Right renal pelvis (tissue), 4 donors: ENCODE data around the gene EXT2. TPM values are rescaled to one million over a fixed set of nuclear protein-coding genes. Genes with fewer than 3 reads are reported as not detected.

Experiments
- DNase-seq, 4 donors: peaks; one replicate each; pipeline ENCODE4 v3.0.0-alpha.2; 2013; ENCODE audit warnings: low read depth in 4 of 4, low spot score in 3 of 4, missing footprints in 1 of 4
- polyA plus RNA-seq, 4 donors: library from polyadenylated mRNA; unstranded; fragments of 120-200 nt; gene quantifications; one replicate each; pipeline ENCODE4 v1.2.1, GENCODE V29; 2013; ENCODE audit not compliant: insufficient read length in 4 of 4

EXT2 gene
- polyA plus RNA-seq, 4 donors: 71.2 to 78.2 (median 74.4) TPM

GRCh38 chr11:44128729-44129128, 33.3 kb downstream of the EXT2 start:
- DNase-seq: no peak

GRCh38 chr11:44130751-44131150, 35.3 kb downstream of the EXT2 start:
- DNase-seq: no peak

- DNase-seq: peak in 2 of 4 donors; percentile 39 to 42
These were observed 38.0 kb downstream of the EXT2 start for GRCh38 chr11:44133335-44133946.

GRCh38 chr11:44134625-44135024, 39.1 kb downstream of the EXT2 start:
- no peak for DNase-seq

- no peak for DNase-seq
These were observed 40.9 kb downstream of the EXT2 start for GRCh38 chr11:44136176-44136945.

GRCh38 chr11:44137057-44137456, 41.6 kb downstream of the EXT2 start:
- no peak for DNase-seq

- DNase-seq: no peak
These were observed 42.8 kb downstream of the EXT2 start for GRCh38 chr11:44138286-44138685.

GRCh38 chr11:44138980-44139379, 43.5 kb downstream of the EXT2 start:
- no peak for DNase-seq

GRCh38 chr11:44139565-44140330, 44.3 kb downstream of the EXT2 start:
- DNase-seq: peak in 3 of 4 donors; percentile 46 to 68 (median 51)

- DNase-seq: no peak
These were observed 44.9 kb downstream of the EXT2 start for GRCh38 chr11:44140372-44140771.

- no peak for DNase-seq
These were observed 45.3 kb downstream of the EXT2 start for GRCh38 chr11:44140805-44141204.

- no peak for DNase-seq
These were observed 48.8 kb downstream of the EXT2 start for GRCh38 chr11:44143987-44144909.

- DNase-seq: no peak
These were observed 49.7 kb downstream of the EXT2 start for GRCh38 chr11:44145011-44145775.

GRCh38 chr11:44146931-44147330, 51.5 kb downstream of the EXT2 start:
- no peak for DNase-seq

- DNase-seq: no peak
These were observed 52.3 kb downstream of the EXT2 start for GRCh38 chr11:44147751-44148150.

GRCh38 chr11:44149651-44150050, 54.2 kb downstream of the EXT2 start:
- DNase-seq: no peak

GRCh38 chr11:44150401-44150800, 54.9 kb downstream of the EXT2 start:
- no peak for DNase-seq

- no peak for DNase-seq
These were observed 61.5 kb downstream of the EXT2 start for GRCh38 chr11:44157019-44157418.

GRCh38 chr11:44158384-44158783, 62.9 kb downstream of the EXT2 start:
- no peak for DNase-seq
